Stimulated activated CD4-positive, alpha-beta T cell treated with anti-CD3 and anti-CD28 coated beads, Interleukin-4, amount 100 ng/mL, for 4 hours (primary cell): ENCODE measurements around the gene ACY1.

Experiments
- DNase-seq, 2 experiments: peaks; one replicate each; pipeline ENCODE4 v3.0.0-alpha.2; 2020

ACY1 gene

GRCh38 chr3:52010431-52010830 is 27.1 kb downstream of the ACY1 start:
- DNase-seq: no peak

DNA sequence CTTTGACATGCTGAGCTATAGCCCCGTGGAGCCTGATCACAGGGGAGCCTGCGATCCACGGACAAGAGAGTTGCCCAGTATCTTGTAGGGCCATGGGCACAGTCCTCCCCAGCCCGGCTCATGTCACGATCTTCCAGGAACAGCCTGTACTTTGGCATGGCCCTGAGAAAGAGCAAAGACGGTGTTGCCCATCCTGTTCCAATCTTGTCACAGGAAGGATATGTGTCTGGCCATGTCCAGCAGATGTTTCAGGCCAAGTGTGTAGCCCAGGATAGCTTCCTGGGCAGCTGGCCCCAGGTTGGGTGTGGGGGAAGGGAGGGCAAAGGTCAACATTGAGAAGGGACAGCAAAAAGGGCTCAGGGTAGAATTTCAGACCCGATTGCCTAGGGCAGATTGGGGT is 29.4 kb downstream of the ACY1 start:
- DNase-seq: no peak

DNA sequence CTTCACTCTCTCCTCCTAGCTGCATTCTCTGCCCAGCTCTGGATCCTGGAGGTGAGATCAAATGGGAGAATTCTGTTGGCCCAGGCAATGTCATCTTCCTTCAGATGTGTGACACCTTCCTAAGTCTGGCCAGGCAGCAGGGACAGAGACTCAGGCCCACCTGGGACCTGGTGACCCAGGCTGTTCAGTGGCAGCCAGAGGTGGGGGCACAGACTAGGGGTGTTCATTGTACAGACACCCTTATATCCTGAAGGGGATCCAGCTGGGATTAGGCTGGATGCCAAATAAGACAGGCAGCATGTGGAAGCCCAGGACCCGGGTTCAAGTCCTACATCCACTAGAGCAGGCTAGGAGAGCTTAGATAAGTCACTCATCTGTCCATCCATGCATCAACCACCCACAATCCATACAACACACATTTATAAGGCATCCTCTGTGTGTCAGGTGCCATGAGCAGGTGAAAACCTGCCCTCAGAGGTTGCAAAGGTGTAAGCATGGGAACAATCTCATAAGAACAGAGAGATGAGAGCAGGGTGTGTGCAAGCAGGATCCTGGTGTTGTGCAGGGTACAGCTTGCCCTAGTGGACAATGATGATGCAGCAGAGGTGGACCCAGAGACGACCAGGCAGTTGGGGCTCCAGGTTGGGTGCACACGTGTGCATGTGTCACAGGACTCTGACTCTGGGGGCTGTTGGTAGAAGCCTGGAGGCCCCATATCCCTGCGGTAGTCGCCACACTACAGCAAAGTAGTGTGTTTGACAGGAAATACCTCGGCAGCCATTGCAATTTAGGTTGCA is 30.7 kb downstream of the ACY1 start:
- DNase-seq: no peak

- no peak for DNase-seq
Measured at GRCh38 chr3:52014613-52015012, 31.3 kb downstream of the ACY1 start.

GRCh38 chr3:52015438-52016228 is 32.3 kb downstream of the ACY1 start:
- DNase-seq: no peak

- no peak for DNase-seq
Measured at GRCh38 chr3:52017586-52017985, 34.3 kb downstream of the ACY1 start.

GRCh38 chr3:52018319-52019000 is 35.1 kb downstream of the ACY1 start:
- no peak for DNase-seq

DNA sequence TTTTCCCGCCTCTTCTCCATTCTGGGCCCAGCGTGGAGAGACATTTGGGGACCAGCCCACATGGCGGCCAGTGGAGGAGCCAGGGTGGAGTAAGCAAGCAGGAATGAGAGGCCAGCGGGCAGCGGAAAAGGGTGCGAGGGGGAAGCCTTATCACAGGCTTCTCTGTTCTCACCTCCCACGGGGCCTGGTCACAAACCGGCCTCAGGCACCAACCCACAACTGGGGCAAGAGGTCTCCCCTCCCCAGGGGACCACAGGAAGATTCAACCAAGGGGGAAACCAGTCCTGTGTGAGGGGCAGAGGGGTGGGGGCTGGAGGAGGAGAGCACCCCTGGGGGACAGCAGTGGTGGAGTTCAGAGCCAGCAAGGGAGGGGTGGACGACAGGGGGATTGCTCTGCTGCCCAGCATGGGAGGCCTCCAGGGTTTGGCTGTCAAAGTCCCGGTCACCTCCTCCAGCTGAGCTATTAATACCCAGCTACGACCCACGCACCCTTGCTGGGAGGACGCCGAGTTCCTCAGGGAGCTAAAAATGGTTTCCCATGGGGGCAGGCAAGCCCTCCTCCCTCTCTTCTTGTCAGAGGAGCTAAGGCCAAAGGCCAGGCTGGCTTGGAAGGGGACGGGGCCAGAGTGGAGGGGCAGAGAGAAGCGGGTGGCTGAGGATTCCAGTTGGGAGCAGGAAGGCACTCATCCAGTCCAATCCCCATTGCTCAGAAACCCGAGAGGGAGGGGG is 36.2 kb downstream of the ACY1 start:
- no peak for DNase-seq

DNA sequence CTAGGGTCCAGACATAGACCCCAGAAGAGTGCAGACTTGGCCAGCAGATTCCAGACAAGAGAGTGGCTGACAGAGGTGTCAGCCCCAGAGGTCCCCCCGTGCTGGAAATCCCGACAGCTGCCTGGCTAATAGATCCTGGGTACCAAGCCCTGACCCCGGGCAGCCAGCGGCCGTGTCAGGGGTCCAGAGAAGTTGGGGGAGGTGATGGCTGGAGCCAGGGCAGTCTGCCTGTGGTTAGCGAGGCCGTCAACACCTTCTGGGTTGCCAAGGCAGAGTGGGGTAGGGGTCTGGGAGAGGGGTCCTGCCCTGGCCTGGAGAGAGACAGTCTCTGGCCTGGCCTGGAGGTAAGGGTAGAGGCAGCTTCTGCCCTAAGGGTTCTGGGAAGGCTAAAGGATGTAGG is 37.5 kb downstream of the ACY1 start:
- no peak for DNase-seq

GRCh38 chr3:52021489-52022268 is 38.3 kb downstream of the ACY1 start:
- no peak for DNase-seq

DNA sequence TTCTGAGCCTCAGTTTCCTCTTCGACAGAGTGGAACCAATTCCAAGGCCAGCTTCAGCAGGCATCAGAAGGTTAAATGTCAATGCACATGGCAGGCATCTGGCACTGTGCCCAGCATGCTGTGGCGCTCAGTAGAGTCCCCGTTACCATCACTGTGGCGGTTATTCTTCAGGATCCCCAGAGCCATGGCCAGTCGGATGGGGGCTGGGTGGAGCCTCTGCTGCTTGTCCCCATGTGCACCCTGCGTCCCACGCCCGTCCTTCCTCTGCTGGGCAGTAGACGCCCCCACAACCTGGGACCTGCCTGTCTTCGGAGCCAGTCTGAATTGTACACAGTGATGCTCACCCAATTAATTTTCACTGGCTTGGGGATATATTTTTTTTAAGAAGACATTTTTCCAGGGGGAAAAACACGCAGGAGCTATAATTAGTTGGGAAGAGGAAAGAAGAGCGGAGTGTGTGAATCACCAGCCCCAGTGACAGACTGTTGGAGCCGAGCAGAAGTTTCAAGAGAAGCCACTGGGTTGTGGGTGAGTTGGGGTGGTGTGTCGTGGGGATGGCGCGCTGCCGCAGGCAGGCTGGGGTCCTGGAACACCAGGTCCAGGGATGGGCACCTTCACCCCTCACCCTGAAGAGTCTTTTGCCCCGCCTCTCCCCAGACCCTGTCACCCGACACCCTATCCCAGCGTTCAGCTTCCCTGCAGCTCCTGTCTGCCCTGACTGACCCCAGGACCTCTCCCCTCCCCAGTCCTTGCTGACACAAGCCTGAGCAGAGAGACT is 39.2 kb downstream of the ACY1 start:
- no peak for DNase-seq

- DNase-seq: no peak
Measured at GRCh38 chr3:52023101-52023770, 39.9 kb downstream of the ACY1 start.

DNA sequence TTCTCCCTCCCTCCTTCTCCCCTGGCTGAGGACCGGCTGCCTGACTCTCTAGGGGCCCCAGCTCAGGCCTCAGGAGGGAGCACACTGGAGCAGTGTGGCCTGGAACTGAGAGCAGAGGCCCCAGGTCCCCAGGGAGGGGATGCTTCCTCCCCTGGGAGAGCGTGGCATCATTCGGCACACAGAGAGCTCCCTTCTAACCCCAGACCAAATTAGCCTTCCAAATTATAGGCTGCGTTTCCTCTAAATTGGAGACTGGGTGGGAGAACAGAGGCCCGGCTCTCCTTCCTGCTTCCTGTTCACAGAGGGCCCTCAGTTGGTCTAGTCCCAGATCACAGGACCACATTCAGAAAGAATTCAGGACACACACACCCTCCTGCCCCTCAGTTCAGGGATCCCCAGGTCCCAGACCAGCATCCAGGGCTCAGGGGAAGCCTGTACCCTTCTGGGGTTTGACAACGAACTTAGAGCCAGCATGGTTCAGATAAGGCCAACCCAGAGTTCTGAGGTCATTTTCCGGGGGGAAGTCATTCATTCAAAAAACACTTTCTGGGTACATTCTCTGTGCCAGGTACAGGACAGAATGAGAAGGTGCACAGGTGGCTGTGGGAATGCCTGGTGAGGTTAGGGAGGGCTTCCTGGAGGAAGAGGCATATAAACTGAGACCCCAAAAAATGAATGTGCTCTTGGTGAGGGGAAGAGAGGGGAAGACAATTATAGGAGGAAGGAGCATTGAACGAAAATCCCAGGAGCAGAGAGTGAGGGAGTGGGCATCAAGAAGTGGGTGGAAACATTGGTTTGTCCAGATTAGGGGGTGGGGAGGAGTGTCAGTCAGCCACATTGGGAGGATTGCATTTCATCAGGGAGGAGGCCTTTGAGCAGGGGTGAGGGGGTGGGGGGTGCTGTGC is 40.8 kb downstream of the ACY1 start:
- DNase-seq: no peak

DNA sequence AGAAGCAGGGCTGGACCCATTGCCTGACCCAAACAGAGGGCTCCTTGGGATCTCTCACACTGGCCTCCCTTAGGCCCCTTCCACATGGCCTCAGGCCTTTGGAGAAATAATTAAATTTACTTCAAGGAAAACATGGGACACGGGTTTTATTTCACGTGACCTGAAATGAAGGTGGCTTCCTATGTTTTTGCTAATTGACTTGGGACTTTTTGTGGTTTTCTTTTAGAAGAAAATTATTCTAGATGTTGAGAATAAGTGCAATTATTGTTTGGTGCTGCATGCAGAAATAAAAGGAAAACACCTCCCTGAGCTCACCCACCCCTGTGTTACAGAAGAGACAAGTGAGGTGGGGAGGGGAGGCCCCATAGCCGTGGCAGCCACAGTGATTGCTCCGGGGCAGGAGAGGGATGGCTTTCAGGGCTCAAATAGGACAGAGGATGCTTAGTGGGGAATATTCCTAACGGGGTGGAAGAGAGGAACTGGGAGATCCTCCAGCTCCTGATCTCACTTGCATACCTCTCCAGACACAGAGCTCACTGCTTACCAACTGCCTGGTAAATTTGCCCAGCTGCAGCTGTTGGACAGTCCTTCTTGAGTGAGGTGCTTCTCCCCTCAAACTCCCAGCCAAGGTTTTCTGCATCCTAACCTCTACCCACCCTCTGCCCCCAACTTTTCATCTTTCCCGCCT is 41.6 kb downstream of the ACY1 start:
- no peak for DNase-seq

DNA sequence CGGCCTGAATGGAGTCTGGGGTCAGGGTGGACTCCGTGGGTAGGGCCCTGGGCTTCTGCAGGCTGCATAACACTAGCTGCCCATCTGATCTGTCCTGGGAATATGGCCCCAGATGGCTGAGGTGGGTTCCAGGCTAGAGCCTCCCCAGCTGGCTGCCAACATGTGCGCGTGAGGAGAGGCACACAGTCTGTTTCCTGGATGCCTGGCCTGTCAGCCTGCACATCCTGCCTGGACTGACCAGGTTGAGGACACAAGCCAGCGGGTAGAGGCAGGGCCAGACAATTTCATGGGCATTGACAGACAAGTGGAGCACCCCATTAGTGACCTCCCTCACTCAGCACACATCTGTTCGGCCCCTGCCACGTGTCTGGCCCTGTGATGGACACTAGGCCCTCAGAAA is 42.1 kb downstream of the ACY1 start:
- DNase-seq: no peak

DNA sequence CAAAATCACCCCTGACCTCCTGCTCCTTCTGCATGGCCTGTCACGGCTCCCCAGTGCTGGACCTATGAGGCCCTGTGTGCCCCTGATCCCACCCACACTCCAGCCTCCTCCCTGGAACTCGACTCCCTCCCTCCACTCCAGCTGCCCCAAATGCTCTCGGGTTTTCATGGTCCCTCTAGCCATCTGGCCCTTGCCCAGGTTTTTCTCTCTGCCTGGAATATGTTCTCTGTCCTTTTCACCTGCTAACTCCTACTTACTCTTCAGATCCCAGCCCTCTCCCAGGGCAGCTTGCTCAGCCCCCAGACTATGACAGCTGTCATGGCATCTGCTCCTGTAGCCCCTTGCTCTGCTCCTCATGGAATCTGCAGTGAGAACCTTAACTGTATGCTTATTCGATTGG is 42.7 kb downstream of the ACY1 start:
- no peak for DNase-seq

DNA sequence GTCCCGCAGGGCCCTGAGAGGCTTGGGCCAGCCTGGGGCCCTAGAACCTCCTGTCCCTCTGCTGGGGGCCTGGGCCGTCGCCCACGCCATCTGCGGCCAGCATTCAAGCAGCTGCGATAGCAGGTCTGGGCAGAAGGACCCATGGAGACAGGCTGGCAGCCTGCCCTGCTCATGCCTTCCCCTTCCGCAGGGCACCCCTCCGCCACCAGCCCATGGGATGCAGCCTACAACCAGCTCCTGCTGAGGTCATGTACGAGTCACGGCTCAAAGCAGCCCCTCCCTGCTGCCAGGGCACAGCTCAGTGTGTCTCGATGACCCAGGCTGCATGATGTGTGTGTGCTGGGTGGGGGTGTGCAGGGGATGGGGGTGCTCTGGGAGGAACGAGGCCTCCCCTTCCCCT is 45.2 kb downstream of the ACY1 start:
- DNase-seq: no peak

DNA sequence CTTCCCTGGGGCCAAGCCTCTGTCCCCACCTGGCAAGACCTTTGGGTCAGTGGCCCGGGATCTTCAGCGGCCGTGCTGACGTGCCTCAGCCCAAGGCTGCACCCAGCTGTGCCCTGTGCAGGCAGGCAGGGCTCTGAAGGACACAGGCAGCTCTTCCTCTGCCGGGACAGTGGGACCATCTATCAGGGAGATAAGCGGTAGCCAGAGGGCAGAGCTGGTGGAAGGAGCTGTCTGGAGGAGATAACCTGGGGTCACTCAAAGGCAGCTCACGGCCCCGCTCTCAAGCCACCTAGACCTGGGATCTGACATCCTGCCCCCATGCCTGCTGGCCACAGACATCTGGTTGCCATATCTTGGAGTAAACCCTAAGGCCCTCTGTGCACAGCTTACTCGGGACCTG is 45.7 kb downstream of the ACY1 start:
- no peak for DNase-seq

GRCh38 chr3:52029535-52029934 is 46.2 kb downstream of the ACY1 start:
- DNase-seq: no peak
